GM12892 (cell line): ENCODE measurements around the gene NCAPD3.

ENCODE experiments used
- DNase-seq: peaks from one replicate; pipeline ENCODE4 v3.0.0; 2011; ENCODE audit not compliant: insufficient read length
- FAIRE-seq: peaks from 2 replicates; lab custom pipeline; 2011; peaks lifted over from hg19 to GRCh38; lab: Jason Lieb, UNC
- POLR2A ChIP-seq: IDR thresholded peaks from 2 replicates; pipeline ENCODE4 v1.6.1; 2011; ENCODE audit warnings: low read depth, low read length, control low read depth
- POLR2AphosphoS5 ChIP-seq: IDR thresholded peaks from 2 replicates; pipeline ENCODE4 v1.6.1; 2011; ENCODE audit warnings: low read depth, low read length, control low read depth
- TAF1 ChIP-seq: IDR thresholded peaks from 2 replicates; pipeline ENCODE4 v1.6.1; 2011; ENCODE audit warnings: low read depth, mild to moderate bottlenecking, control low read depth, low read length, borderline replicate concordance

The NCAPD3 gene

DNA sequence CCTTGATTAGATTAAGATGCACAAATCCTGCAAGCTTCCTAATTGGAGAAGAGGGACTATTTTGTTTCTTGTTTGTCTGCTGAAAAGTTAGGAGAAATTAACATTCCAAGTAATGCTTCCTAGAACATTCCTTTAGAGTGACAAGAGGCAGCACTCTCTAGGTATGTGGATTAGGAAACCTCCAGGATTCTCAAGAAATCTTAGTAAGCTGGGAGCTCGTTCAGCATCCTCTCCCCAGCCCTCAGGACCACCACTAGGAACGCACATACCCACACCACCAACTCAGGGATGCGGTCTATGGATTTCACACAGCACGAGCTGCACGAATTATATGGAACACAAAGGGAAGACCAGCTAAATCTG, 52.9 kb downstream of the NCAPD3 start:
- DNase-seq: no peak
- FAIRE-seq: no peak
- TF ChIP-seq POLR2A: no peak
- TF ChIP-seq POLR2AphosphoS5: no peak
- TF ChIP-seq TAF1: no peak

DNA sequence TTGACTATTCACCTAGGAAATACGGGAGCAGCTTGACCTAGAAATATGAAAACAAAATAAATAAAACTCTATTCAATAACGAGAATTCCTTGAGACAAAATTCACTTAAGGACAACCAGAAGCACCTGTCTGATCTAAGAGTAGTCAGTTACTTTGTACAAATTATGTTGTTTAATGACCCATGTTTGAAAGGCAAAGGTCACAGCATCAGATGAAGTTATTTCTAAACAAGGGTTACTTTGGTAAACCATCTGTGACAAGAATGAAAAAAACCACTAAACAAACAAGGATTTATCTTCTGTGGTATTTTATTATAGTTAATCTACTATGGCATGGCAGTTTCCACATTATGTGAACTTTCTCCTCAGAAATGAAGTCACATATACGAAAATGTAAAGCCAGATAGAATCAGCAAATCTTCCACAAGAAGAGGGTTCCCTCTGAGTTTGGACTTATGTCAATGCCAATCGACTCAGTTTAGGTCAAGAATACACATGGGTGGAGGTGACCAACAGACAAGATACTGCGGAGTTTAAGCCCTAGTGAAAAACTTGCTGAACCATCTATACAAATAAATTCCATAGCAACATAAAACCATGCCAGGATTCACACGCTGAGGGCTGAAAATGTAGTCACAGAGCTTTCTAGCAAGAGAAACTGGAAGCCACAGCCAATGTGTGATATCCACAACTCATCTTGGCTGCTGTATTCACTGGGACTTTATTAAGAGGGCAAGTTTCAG, 53.4 kb downstream of the NCAPD3 start:
- no peak for FAIRE-seq

GRCh38 chr11:134164490-134165370, 59.0 kb downstream of the NCAPD3 start:
- DNase-seq (no peak), FAIRE-seq (no peak)
- TF ChIP-seq POLR2A (no peak), POLR2AphosphoS5 (no peak)

More for the DNA sequence above, 53.4 kb downstream of the NCAPD3 start:
- TF ChIP-seq POLR2A (no peak), TAF1 (no peak), POLR2AphosphoS5 (no peak)
- no peak for DNase-seq

DNA sequence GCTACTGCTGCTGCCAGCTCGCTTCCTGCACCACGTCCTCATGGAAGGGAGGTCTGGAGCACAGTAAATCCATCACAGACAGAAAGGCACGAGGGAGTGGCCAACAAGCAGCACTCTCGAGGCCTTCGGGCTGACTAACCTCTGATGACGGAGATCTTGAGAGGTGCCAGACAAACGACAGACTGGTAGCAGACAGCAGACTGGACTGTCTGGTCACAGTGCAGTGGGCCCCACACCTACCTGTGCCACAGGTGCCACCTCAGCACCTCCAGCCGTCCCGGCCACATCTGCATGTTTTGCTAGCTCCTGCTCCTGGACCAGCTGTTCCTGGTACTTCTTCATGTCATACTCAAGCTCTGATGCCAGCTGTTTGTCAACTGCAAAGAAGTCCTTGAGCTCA, 64.1 kb downstream of the NCAPD3 start:
- no peak for DNase-seq
- no peak for FAIRE-seq
- TF ChIP-seq POLR2A: no peak
- no peak for TF ChIP-seq TAF1
- no peak for TF ChIP-seq POLR2AphosphoS5

DNA sequence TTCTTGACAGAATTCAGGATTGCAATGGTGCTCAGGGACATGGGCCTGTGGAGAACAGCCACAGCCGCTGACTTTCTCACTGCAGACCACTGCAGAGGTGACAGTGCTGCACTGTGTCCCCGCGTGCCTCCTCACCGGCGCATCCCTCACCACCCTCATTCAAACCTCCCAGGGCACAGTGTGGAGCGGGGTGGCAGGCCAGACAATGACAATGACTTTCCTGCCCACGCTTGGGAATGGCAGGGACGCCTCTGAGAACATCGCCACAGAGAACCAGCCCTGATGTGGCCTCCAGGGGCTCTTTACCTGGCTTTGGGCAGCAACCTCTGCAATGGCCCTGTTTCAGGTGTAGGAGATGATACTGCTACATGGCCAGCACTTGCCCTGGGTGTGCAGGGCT, 65.7 kb downstream of the NCAPD3 start:
- DNase-seq (no peak), FAIRE-seq (no peak)
- TF ChIP-seq POLR2A (no peak), TAF1 (no peak), POLR2AphosphoS5 (no peak)

DNA sequence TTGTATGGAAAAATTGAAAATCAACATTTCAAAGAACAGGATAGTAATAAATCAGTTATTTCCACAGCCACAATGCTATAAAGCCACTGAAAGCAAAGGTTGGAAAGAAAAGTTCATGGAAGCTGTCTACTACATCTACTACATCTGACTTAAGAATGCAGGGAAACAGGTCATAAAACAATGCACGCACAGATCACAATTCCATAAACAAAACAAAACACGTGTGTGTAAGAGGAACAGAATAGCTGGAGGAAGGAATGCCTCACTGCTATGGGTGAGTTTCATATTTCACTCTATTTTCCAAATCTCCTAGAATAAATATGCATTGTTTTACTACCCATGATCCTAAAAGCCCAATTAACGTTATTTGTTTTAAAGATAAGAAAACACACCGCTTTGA, 66.3 kb downstream of the NCAPD3 start:
- TF ChIP-seq TAF1 (no peak), POLR2A (no peak), POLR2AphosphoS5 (no peak)
- FAIRE-seq (no peak), DNase-seq (no peak)

GRCh38 chr11:134155946-134156865, 67.6 kb downstream of the NCAPD3 start:
- TF ChIP-seq TAF1: no peak
- no peak for TF ChIP-seq POLR2AphosphoS5
- TF ChIP-seq POLR2A: no peak
- FAIRE-seq (no peak), DNase-seq (no peak)

GRCh38 chr11:134155456-134155855, 68.3 kb downstream of the NCAPD3 start:
- DNase-seq (no peak), FAIRE-seq (no peak)

GRCh38 chr11:134154441-134154840, 69.3 kb downstream of the NCAPD3 start:
- DNase-seq: no peak
- no peak for FAIRE-seq
- no peak for TF ChIP-seq POLR2A
- no peak for TF ChIP-seq TAF1
- no peak for TF ChIP-seq POLR2AphosphoS5

More at GRCh38 chr11:134155456-134155855, 68.3 kb downstream of the NCAPD3 start:
- TF ChIP-seq TAF1: no peak
- no peak for TF ChIP-seq POLR2AphosphoS5
- TF ChIP-seq POLR2A: no peak

GRCh38 chr11:134153147-134153905, 70.4 kb downstream of the NCAPD3 start:
- FAIRE-seq (no peak), DNase-seq (no peak)
- TF ChIP-seq TAF1: no peak
- no peak for TF ChIP-seq POLR2A
- TF ChIP-seq POLR2AphosphoS5: 0 out of 2 replicates have a peak, but pooled peaks have one; percentile 23
